ENCODE results near the gene VASP.

Gene VASP

GRCh38 chr19:45511074-45511473 is 3.8 kb downstream of the VASP start:
- no peak overlapping the region for H3K4me3 ChIP-seq (ENCODE audit: low read depth, low read length)
- no peak for TF ChIP-seq CTCF (IDR thresholded peaks at IDR 0.05; ENCODE audit: low read depth, low read length)

- TF ChIP-seq CTCF (IDR thresholded peaks at IDR 0.05; ENCODE audit: low read depth, low read length), result no peak
- no peak overlapping the region for H3K4me3 ChIP-seq (ENCODE audit: low read depth, low read length)
These were observed 5.7 kb downstream of the VASP start for GRCh38 chr19:45512881-45513483.

GRCh38 chr19:45514376-45515051 is 7.2 kb downstream of the VASP start:
- H3K4me3 ChIP-seq (ENCODE audit: low read depth, low read length), result no peak overlapping the region
- no peak for TF ChIP-seq CTCF (IDR thresholded peaks at IDR 0.05; ENCODE audit: low read depth, low read length)

- no peak overlapping the region for H3K4me3 ChIP-seq (ENCODE audit: low read depth, low read length)
- no peak for TF ChIP-seq CTCF (IDR thresholded peaks at IDR 0.05; ENCODE audit: low read depth, low read length)
These were observed 7.9 kb downstream of the VASP start for GRCh38 chr19:45515081-45515624.

- no peak overlapping the region for H3K4me3 ChIP-seq (ENCODE audit: low read depth, low read length)
These were observed 8.6 kb downstream of the VASP start for GRCh38 chr19:45515807-45516401.

GRCh38 chr19:45517238-45517637 is 10.0 kb downstream of the VASP start:
- TF ChIP-seq CTCF (IDR thresholded peaks at IDR 0.05; ENCODE audit: low read depth, low read length), result no peak
- H3K4me3 ChIP-seq (ENCODE audit: low read depth, low read length), result no peak overlapping the region

More at GRCh38 chr19:45515807-45516401, 8.6 kb downstream of the VASP start:
- no peak for TF ChIP-seq CTCF (IDR thresholded peaks at IDR 0.05; ENCODE audit: low read depth, low read length)

Data from WI38 (cell line).